T47D (cell line): ENCODE measurements around the gene SULT1C2.
A peak's percentile ranks its signal among the peaks of the same experiment; 100 is the strongest.
"Not testable (repeated sequence)": the region's sequence is repeated elsewhere in the genome, so short reads cannot be mapped to it uniquely, and the experiment has no call there.

Experiments
- DNase-seq, 2 experiments: peaks; one replicate each; pipeline versions ENCODE4 v3.0.0 to v3.0.0-alpha.2; 2011 to 2012; ENCODE audit warnings: low read depth in 1 of 2, low spot score in 1 of 2
- JUND ChIP-seq: IDR thresholded peaks from 2 replicates; pipeline ENCODE4 v1.6.1; 2012; ENCODE audit warnings: low read depth
- in situ Hi-C: cut with HindIII; loops from 2 replicates; pipeline ENCODE4 v1.10.0; 2016; ENCODE audit warnings: low sequenced_read_pairs, low pct_unique_long_range_greater_than_20kb

Gene SULT1C2

GRCh38 chr2:108270346-108270745 lies 18.3 kb upstream of the SULT1C2 start:
- no peak for TF ChIP-seq JUND
- in situ Hi-C loops = no loop called here
- DNase-seq = peak in 1 of 2 experiments; percentile 2

DNA sequence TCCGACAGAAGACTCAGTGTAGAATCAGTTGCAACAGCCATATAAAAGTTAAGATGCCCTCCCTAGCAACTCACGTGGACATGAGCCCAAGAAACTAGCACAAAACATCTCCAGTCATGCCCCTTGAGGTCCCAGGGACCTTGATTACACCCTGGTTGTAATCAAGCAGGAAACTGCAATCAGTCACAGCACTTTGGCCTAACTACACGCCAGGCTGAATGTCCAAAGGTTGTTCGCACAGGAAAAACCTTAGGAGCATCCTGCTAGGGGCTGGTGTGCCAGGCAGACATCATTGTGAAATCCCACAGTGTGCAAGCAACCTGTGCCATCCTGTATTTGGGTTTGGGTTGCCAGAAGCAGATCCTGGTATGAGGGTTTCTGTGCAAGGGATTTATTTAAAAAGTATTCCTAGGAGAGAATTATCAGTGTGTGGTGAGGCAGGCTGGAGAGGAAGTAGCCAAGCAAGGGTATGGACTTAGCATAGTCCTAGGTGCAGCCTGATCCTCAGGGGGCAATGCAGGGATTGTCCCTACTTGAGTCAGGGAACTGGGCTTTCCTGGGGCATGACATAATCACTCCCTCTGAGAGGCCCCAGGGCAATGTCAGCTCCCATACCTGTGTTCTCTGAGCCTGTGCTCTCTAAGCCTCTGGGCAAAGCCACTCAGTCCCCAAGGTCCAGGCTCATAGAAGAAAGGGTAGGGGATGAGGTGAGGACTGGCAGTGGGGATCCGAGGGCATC lies 17.8 kb upstream of the SULT1C2 start:
- in situ Hi-C loops = no loop called here
- TF ChIP-seq JUND = no peak
- DNase-seq = no peak

DNA sequence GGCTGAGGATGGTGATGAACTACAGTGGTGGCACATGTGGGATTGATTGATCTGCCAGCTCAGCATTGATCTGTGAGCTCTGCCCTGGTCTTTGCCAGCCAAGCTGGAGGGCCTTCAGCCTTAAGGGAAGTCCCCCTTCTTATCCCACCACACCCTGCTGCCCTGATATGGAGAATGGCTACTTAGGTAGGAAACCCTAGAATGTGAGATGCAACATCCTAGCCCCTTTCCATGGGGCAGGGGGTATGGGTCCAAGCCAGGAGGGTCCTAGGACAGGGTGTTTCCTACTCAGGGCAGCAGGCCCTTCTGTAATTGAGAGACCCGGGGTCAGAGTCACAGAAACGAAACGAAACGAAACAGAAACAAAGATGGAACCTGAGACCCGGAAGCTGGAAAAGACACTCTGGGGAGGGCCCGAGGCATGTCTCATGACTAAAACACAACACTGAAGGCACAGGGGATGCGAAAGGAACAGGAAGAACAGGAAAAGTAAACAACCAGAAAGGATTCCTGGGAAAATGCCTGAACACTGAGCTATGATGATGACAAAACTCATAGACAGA lies 16.9 kb upstream of the SULT1C2 start:
- in situ Hi-C loops = no loop called here
- TF ChIP-seq JUND = no peak
- DNase-seq = peak; percentile 32 to 82

- no peak for TF ChIP-seq JUND
- in situ Hi-C loops = no loop called here
- DNase-seq = no peak
These were observed 10.1 kb upstream of the SULT1C2 start for GRCh38 chr2:108278631-108279030.

GRCh38 chr2:108279468-108279867 lies 9.2 kb upstream of the SULT1C2 start:
- DNase-seq = no peak
- TF ChIP-seq JUND = no peak
- in situ Hi-C loops = no loop called here

DNA sequence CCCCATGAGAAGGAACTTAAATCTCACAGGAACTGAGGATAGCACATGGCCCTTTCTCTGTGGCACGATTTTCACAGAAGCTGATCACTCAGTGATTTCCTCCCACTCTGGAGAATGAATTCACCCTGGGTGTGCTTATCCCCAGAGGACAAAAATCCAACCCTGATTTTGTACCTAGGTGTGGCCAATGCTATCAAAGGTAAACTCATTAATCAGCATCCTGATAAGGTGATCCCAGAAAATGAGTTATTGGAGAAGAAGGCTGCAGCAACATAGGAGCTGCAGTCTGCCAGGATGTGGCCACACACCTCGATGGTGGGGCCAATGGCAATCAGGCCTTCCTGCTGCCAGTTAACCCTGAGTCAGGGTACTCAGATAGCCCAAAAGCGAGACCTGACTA lies 8.2 kb upstream of the SULT1C2 start:
- no peak for DNase-seq
- in situ Hi-C loops = no loop called here
- no peak for TF ChIP-seq JUND

DNA sequence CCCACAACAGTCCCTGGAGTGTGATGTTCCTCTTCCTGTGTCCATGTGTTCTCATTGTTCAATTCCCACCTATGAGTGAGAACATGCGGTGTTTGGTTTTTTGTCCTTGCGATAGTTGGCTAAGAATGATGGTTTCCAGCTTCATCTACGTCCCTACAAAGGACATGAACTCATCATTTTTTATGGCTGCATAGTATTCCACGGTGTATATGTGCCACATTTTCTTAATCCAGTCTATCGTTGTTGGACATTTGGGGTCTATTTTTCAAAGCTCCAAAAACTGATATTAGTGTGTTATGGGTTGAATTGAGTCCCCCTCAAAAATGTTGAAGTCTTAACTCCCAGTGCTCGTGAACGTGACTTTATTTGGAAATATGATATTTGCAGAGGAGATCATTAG lies 4.1 kb upstream of the SULT1C2 start:
- DNase-seq, in situ Hi-C loops: not testable (repeated sequence)

DNA sequence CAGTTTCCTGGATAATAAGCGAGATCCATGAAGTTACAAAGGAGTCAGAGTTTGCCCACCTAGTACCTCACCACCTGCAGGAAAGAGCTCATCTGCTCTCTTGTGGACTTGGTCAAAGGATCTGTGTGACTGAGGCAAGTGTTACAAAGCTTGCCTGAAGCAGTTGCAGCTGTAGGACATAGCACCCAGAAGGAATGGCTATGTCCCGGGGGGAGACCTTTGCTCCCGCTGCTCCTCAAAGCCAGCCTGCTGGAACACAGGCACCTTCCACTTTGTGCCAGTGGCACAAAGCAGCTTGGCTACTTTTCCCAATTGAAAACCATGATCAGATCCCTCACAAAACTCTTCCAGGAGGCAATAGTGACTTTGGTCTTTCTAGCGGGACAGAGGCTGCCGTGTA lies 3.1 kb upstream of the SULT1C2 start:
- in situ Hi-C loops = no loop called here
- DNase-seq = no peak
- no peak for TF ChIP-seq JUND

- in situ Hi-C loops = no loop called here
- TF ChIP-seq JUND = no peak
- DNase-seq = no peak
These were observed 1.5 kb upstream of the SULT1C2 start for GRCh38 chr2:108287169-108287568.

DNA sequence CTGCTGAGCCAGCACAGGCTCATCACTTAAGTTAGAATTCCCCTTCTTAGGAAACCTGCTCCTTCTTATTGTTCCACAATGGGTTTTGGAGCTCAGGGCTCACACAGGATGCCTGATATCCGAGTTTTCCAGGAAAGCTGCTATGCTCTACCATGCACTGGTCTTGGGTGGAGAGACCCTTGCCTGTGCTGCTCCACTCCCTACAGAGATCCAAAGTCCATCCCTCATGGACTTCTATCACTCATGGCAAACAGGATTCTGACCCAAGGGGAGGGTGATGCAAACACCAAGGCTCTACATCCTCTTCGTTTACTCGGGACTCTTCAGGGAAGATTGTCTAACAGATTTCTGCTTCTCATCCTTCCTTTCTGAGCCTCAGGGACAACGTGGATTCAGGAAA lies 5.2 kb downstream of the SULT1C2 start:
- in situ Hi-C loops = no loop called here
- TF ChIP-seq JUND = no peak
- DNase-seq = no peak

- no peak for TF ChIP-seq JUND
- no peak for DNase-seq
- in situ Hi-C loops = no loop called here
These were observed 8.9 kb downstream of the SULT1C2 start for GRCh38 chr2:108297436-108298141.

DNA sequence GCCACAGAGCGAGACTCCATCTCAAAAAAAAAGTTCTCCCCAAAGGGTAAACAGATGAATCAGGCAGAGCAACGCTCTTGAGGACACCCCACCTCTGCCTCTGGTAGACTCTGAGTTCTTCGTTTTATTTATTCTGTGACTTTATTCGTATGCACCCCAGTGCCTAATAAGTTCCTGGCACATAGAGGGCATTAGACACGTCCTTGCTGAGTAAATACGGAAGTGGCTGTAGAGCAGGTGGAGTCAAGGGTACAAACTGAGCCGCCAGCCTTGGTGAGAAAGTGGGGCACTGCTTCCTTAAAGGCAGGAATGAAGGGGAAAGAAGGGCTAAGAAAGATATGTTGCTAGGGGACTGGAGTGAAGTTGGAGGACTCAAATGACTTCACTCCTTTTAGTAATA lies 12.9 kb downstream of the SULT1C2 start:
- DNase-seq = no peak
- in situ Hi-C loops = no loop called here
- no peak for TF ChIP-seq JUND

DNA sequence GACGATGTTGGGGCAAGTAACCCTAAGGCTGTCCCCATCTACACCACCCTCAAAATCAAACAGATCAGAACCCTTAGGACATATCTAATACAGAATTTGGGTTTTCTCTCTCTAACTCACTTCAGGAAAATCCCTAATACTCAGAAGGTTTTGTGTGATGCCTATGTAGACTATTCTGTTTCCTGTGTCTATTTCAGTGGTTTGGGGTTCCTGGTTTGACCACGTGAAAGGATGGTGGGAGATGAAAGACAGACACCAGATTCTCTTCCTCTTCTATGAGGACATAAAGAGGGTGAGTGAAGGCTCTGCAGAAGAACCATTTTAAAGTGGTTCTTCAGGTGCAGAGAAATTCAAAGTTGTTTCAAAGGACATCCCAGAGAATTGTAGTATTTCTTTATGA lies 16.3 kb downstream of the SULT1C2 start:
- in situ Hi-C loops = no loop called here
- no peak for DNase-seq
- no peak for TF ChIP-seq JUND
